ENCODE data around the gene JAKMIP1. TPM values are rescaled to one million over a fixed set of nuclear protein-coding genes. Genes with fewer than 3 reads are reported as not detected.

The JAKMIP1 gene
- total and polyA plus RNA-seq, 2 of the 13 experiments (the other 11 are each of a cell fraction or from before 2014, with no cell fraction given) = not detected

DNA sequence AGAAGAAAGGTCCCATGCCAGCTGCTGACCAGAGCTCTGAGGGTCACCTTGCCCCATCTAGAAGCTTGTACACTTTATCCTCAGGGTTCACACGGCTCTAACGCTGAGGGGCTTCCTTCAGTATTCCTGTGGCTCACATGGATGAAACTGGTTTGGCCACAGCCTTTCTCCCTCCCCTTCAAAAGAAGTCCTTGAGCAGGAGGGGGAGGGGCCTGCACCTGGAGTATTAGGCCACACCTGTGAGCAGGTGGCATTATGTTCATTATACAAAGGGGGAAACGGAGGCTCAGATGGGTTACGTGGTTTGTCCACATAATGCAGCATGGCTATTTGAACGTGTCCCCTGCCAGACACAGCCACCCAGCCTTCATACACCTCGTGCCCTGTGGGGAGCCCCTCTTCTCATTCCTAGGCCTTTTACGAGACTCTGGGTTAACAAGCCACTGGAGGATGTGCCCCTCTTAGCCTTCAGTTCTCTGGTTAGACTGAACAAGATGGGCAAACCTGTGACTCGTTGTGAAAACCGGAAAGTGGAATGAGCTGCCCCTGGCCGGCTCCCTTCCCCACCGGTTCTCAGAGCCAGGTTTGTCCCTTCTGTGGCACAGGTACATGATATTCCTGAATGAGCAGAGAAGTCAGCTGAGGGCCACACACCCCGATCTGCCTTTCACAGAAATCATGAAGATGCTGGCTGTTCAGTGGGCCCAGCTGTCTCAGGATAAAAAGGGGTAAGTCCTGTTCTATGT lies 27.2 kb upstream of the JAKMIP1 start:
- in situ Hi-C loops (cut with HindIII; ENCODE audit: extremely low pct_ligation_motif_present, low pct_unique_long_range_greater_than_20kb) (loop anchor here (25.0 kb wide), 1 partner anchor 335 kb away; no protein-coding TSS in a partner anchor), intact Hi-C loops (cut with micrococcal nuclease; ENCODE audit: unreplicated experiment) (no loop called here)
- Histone ChIP-seq H2AFZ (ENCODE audit: low read length) (no peak overlapping the region), H4K20me1 (ENCODE audit: insufficient read depth, low read length) (no peaks in the 10 kb centered on the region), H3K4me3 (replicated peaks in 1 of 3; ENCODE audit: insufficient read depth in 1 of 3, low read depth in 2 of 3, low read length in 3 of 3) (no peak overlapping the region), H3K79me2 (ENCODE audit: insufficient read depth, low read length) (no peaks in the 10 kb centered on the region), H3K36me3 (replicated peaks in 1 of 2; ENCODE audit: control insufficient read depth in 1 of 2, insufficient read depth in 2 of 2, low read length in 2 of 2) (no peaks in the 10 kb centered on the region), H3K9ac (ENCODE audit: insufficient read depth, low read depth, low read length) (no peak overlapping the region), H3K4me1 (ENCODE audit: insufficient read depth, low read length) (no peaks in the 10 kb centered on the region), H3K4me2 (ENCODE audit: low read depth, low read length) (no peak overlapping the region), H3K9me3 (ENCODE audit: low read length) (no peaks in the 10 kb centered on the region), H3K27me3 (ENCODE audit: control insufficient read depth in 1 of 2, insufficient read depth in 2 of 2, low read length in 2 of 2) (peaks cover 0 to 1% of the 10 kb centered on the region in 2 experiments; a peak in 1 of 5 replicates), H3K27ac (ENCODE audit: extremely low read length, insufficient read depth, low read length) (no peak overlapping the region)
- FAIRE-seq (no peak), ATAC-seq (no peak), DNase-seq (ENCODE audit: low spot score) (no peak)
- CTCF ChIA-PET (ENCODE audit: low intra/inter-chr PET ratio, low total read pairs) = no interaction called here
- WGBS (ENCODE audit: low lambda C conversion rate) = 8% methylated on average over 2 of the region's 12 CpGs
- TF ChIP-seq ARNT2 (CRISPR knock-in tag; IDR thresholded peaks at IDR 0.05; ENCODE audit: low read depth) (no peak), RBAK (CRISPR knock-in tag; IDR thresholded peaks at IDR 0.05) (no peak), RBM22 (optimal IDR thresholded peaks at IDR 0.05; ENCODE audit: low read length) (no peak), NFYB (CRISPR knock-in tag; IDR thresholded peaks at IDR 0.05) (no peak), HMGXB3 (CRISPR knock-in tag; IDR thresholded peaks at IDR 0.05; ENCODE audit: borderline replicate concordance) (no peak), ZNF468 (CRISPR knock-in tag; IDR thresholded peaks at IDR 0.05) (no peak), GABPB1 (CRISPR knock-in tag; IDR thresholded peaks at IDR 0.05) (no peak), IKZF4 (CRISPR knock-in tag; IDR thresholded peaks at IDR 0.05; ENCODE audit: borderline replicate concordance, low read depth, not compliant biosample characterization) (no peak), ZNF619 (CRISPR knock-in tag; IDR thresholded peaks at IDR 0.05) (no peak), ZNF34 (CRISPR knock-in tag; IDR thresholded peaks at IDR 0.05; ENCODE audit: borderline replicate concordance) (no peak), FLYWCH1 (CRISPR knock-in tag; IDR thresholded peaks at IDR 0.05) (no peak), ZNF841 (CRISPR knock-in tag; IDR thresholded peaks at IDR 0.05; ENCODE audit: borderline replicate concordance) (no peak), ZNF354B (CRISPR knock-in tag; IDR thresholded peaks at IDR 0.05) (no peak), ZNF441 (CRISPR knock-in tag; IDR thresholded peaks at IDR 0.05; ENCODE audit: borderline replicate concordance) (no peak), ZNF256 (CRISPR knock-in tag; conservative IDR thresholded peaks at IDR 0.05) (no peak), KDM5B (CRISPR knock-in tag; IDR thresholded peaks at IDR 0.05; ENCODE audit: borderline replicate concordance) (no peak), SIX4 (CRISPR knock-in tag; IDR thresholded peaks at IDR 0.05) (no peak)
- TF ChIP-seq, protein P1, sequence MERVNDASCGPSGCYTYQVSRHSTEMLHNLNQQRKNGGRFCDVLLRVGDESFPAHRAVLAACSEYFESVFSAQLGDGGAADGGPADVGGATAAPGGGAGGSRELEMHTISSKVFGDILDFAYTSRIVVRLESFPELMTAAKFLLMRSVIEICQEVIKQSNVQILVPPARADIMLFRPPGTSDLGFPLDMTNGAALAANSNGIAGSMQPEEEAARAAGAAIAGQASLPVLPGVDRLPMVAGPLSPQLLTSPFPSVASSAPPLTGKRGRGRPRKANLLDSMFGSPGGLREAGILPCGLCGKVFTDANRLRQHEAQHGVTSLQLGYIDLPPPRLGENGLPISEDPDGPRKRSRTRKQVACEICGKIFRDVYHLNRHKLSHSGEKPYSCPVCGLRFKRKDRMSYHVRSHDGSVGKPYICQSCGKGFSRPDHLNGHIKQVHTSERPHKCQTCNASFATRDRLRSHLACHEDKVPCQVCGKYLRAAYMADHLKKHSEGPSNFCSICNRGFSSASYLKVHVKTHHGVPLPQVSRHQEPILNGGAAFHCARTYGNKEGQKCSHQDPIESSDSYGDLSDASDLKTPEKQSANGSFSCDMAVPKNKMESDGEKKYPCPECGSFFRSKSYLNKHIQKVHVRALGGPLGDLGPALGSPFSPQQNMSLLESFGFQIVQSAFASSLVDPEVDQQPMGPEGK (CRISPR knock-in tag; IDR thresholded peaks at IDR 0.05) = no peak
- BruUV-seq (replicated peaks) = no TSS peak
- POLR2A ChIA-PET = no interaction called here
